Measurements from ENCODE around the gene PPP2R5A. TPM values are rescaled to one million over a fixed set of nuclear protein-coding genes. Genes with fewer than 3 reads are reported as not detected.

PPP2R5A gene
- polyA plus RNA-seq, 1 of the 3 experiments (the other 2 are of a cell fraction), result 5.4 TPM

DNA sequence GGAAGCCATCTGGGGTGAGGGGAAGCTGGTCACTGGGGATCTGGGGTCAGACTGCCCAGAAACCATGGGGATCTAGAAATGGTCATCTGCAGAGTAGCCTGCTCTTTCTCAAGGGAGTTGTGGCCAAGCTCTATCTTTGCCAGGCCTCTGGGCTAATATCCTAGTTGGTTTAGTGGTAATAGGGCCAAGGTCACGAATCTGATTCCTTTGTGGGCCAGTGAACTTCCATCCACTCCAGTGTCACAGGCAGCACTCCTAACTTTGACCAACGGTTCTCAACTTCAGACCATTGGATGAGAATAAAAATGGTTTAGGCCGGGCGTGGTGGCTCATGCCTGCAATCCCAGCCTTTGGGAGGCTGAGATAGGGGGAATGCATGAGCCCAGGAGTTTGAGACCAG, 28.1 kb upstream of the PPP2R5A start:
- H3K9ac ChIP-seq, result no peak overlapping the region
- CTCF ChIA-PET, result interaction anchor here (1.4 kb wide), 1 partner anchor 187 kb away, joined by 3 read pairs; no protein-coding TSS in a partner anchor
- 57% methylated on average over 4 of the region's 4 CpGs for WGBS (ENCODE audit: low lambda C conversion rate)
- no peak for TF ChIP-seq SMC3 (IDR thresholded peaks at IDR 0.05; ENCODE audit: low read depth, low read length)
- no peak for TF ChIP-seq FOSL2 (IDR thresholded peaks at IDR 0.05; ENCODE audit: borderline replicate concordance, low read depth)
- TF ChIP-seq, protein P1, sequence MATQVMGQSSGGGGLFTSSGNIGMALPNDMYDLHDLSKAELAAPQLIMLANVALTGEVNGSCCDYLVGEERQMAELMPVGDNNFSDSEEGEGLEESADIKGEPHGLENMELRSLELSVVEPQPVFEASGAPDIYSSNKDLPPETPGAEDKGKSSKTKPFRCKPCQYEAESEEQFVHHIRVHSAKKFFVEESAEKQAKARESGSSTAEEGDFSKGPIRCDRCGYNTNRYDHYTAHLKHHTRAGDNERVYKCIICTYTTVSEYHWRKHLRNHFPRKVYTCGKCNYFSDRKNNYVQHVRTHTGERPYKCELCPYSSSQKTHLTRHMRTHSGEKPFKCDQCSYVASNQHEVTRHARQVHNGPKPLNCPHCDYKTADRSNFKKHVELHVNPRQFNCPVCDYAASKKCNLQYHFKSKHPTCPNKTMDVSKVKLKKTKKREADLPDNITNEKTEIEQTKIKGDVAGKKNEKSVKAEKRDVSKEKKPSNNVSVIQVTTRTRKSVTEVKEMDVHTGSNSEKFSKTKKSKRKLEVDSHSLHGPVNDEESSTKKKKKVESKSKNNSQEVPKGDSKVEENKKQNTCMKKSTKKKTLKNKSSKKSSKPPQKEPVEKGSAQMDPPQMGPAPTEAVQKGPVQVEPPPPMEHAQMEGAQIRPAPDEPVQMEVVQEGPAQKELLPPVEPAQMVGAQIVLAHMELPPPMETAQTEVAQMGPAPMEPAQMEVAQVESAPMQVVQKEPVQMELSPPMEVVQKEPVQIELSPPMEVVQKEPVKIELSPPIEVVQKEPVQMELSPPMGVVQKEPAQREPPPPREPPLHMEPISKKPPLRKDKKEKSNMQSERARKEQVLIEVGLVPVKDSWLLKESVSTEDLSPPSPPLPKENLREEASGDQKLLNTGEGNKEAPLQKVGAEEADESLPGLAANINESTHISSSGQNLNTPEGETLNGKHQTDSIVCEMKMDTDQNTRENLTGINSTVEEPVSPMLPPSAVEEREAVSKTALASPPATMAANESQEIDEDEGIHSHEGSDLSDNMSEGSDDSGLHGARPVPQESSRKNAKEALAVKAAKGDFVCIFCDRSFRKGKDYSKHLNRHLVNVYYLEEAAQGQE (IDR thresholded peaks at IDR 0.05; ENCODE audit: low read depth, low read length), result no peak
- no peak for TF ChIP-seq CTCF (IDR thresholded peaks at IDR 0.05)
- TF ChIP-seq, protein P2, sequence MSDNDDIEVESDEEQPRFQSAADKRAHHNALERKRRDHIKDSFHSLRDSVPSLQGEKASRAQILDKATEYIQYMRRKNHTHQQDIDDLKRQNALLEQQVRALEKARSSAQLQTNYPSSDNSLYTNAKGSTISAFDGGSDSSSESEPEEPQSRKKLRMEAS (IDR thresholded peaks at IDR 0.05; ENCODE audit: low read depth), result no peak
- no peaks in the 10 kb centered on the region for H3K9me3 ChIP-seq
- no peak overlapping the region for H3K4me3 ChIP-seq (ENCODE audit: low read depth in 2 of 2, low read length in 1 of 2)
- no peak overlapping the region for H3K4me2 ChIP-seq
- H3F3A ChIP-seq (replicated peaks; ENCODE audit: insufficient read depth), result no peaks in the 10 kb centered on the region
- H3K36me3 ChIP-seq (replicated peaks in 1 of 2; ENCODE audit: control insufficient read depth in 1 of 2, insufficient read depth in 2 of 2, low read length in 1 of 2), result no peaks in the 10 kb centered on the region
- H3K4me1 ChIP-seq (ENCODE audit: control insufficient read depth in 1 of 2, insufficient read depth in 2 of 2, low read depth in 1 of 2, low read length in 1 of 2), result no peaks in the 10 kb centered on the region; a peak in 1 of 4 replicates
- POLR2A ChIA-PET, result no interaction called here
- H3K79me2 ChIP-seq (ENCODE audit: insufficient read depth), result no peaks in the 10 kb centered on the region
- H3K27ac ChIP-seq (ENCODE audit: low read depth in 2 of 2, low read length in 1 of 2), result no peak overlapping the region
- no peak overlapping the region for H2AFZ ChIP-seq (ENCODE audit: low read depth)
- no peaks in the 10 kb centered on the region for H3K27me3 ChIP-seq (ENCODE audit: insufficient read depth)
- DNase-seq, result no peak
- no peaks in the 10 kb centered on the region for H3K9me2 ChIP-seq
- H4K20me1 ChIP-seq (ENCODE audit: insufficient read depth), result no peaks in the 10 kb centered on the region

DNA sequence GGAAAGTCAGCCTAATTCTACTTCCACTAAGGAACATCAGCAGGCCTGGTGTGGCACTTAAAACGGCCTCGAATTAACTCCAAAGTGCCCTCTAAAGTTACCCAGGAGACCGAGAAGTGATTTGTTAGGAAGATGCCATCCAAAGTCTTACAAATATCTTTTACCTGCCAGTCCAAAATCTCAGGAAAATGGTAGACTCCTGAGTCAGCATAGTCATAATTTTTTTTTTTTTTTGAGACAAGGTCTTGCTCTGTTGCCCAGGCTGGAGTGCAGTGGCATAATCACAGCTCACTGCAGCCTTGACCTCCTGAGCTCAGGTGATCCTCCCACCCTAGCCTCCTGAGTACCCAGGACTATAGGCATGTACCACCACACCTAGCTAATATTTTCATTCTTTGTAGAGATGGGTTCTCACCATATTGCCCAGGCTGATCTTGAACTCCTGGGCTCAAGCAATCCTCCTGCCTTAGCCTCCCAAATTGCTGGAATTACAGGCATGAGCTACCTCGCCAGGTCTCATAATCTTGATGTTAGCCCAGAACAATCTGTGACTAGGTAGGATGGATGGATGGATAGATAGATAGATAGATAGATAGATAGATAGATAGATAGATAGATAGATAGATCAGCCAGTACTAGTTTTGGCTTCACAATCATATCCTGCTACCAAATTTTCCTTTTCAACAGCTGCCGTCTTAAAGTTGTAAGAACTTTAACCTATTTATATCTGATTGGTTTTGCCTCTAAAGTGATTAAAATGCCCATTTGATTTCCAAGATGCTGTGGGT, 25.3 kb upstream of the PPP2R5A start:
- POLR2A ChIA-PET, result no interaction called here
- Histone ChIP-seq H3K27ac (ENCODE audit: low read depth in 2 of 2, low read length in 1 of 2) (no peak overlapping the region), H3K9ac (no peak overlapping the region), H2AFZ (ENCODE audit: low read depth) (no peak overlapping the region), H3F3A (replicated peaks; ENCODE audit: insufficient read depth) (no peaks in the 10 kb centered on the region), H3K9me3 (no peaks in the 10 kb centered on the region), H3K4me1 (ENCODE audit: control insufficient read depth in 1 of 2, insufficient read depth in 2 of 2, low read depth in 1 of 2, low read length in 1 of 2) (no peaks in the 10 kb centered on the region; a peak in 1 of 4 replicates), H3K27me3 (ENCODE audit: insufficient read depth) (no peaks in the 10 kb centered on the region), H4K20me1 (ENCODE audit: insufficient read depth) (no peaks in the 10 kb centered on the region), H3K4me2 (no peak overlapping the region), H3K79me2 (ENCODE audit: insufficient read depth) (no peaks in the 10 kb centered on the region), H3K4me3 (ENCODE audit: low read depth in 2 of 2, low read length in 1 of 2) (no peak overlapping the region), H3K36me3 (replicated peaks in 1 of 2; ENCODE audit: control insufficient read depth in 1 of 2, insufficient read depth in 2 of 2, low read length in 1 of 2) (no peaks in the 10 kb centered on the region), H3K9me2 (no peaks in the 10 kb centered on the region)
- WGBS (ENCODE audit: low lambda C conversion rate), result 77% methylated on average over 5 of the region's 5 CpGs
- DNase-seq, result no peak
- CTCF ChIA-PET, result interaction anchor here (1.0 to 2.4 kb wide), 2 partner anchors 189 to 198 kb away, joined by 4 to 6 read pairs; no protein-coding TSS in a partner anchor
- no peak for TF ChIP-seq TAF1 (IDR thresholded peaks at IDR 0.05; ENCODE audit: borderline replicate concordance, low read depth, low read length)
- TF ChIP-seq RFX5 (IDR thresholded peaks at IDR 0.05; ENCODE audit: low read length), result no peak
- no peak for TF ChIP-seq JUND (IDR thresholded peaks at IDR 0.05)
- TF ChIP-seq MXI1 (IDR thresholded peaks at IDR 0.05; ENCODE audit: low read depth, low read length), result no peak
- TF ChIP-seq, protein P1 (IDR thresholded peaks at IDR 0.05; ENCODE audit: low read depth, low read length), result no peak
- TF ChIP-seq EZH2phosphoT487 (IDR thresholded peaks at IDR 0.05; ENCODE audit: borderline replicate concordance, low read depth), result no peak
- TF ChIP-seq, protein P3, sequence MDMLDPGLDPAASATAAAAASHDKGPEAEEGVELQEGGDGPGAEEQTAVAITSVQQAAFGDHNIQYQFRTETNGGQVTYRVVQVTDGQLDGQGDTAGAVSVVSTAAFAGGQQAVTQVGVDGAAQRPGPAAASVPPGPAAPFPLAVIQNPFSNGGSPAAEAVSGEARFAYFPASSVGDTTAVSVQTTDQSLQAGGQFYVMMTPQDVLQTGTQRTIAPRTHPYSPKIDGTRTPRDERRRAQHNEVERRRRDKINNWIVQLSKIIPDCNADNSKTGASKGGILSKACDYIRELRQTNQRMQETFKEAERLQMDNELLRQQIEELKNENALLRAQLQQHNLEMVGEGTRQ (IDR thresholded peaks at IDR 0.05; ENCODE audit: borderline replicate concordance, low read depth, low read length), result no peak
- no peak for TF ChIP-seq POLR2AphosphoS5 (IDR thresholded peaks at IDR 0.05; ENCODE audit: low read depth, low read length)
- TF ChIP-seq RAD21 (IDR thresholded peaks at IDR 0.05; ENCODE audit: low read length), result no peak
- no peak for TF ChIP-seq FOXM1 (IDR thresholded peaks at IDR 0.05; ENCODE audit: low read depth)
